CD14-positive monocyte (primary cell): ENCODE results near the gene STXBP4. TPM values are rescaled to one million over a fixed set of nuclear protein-coding genes. Genes with fewer than 3 reads are reported as not detected.

Experiments used
- DNase-seq, 3 donors: peaks; one replicate each; pipeline ENCODE4 v3.0.0-alpha.2; 2011 to 2022
- H2AFZ ChIP-seq: 2 replicates; pipeline ENCODE4 v1.6.0; 2012; ENCODE audit warnings: mild to moderate bottlenecking, low read depth, low read length, inconsistent platforms; ENCODE audit not compliant: insufficient read depth, poor library complexity, severe bottlenecking
- H3K27ac ChIP-seq, 2 donors: 1 replicate in 1 of 2; 2 replicates in 1 of 2; pipeline ENCODE4 v1.5.1; 2012 to 2013; ENCODE audit warnings: low read length in 2 of 2, control low read depth in 1 of 2, inconsistent platforms in 1 of 2, low read depth in 1 of 2, mild to moderate bottlenecking in 1 of 2
- H3K27me3 ChIP-seq, 2 donors: one replicate each; pipeline versions ENCODE4 v1.6.0 to v1.6.1; 2011 to 2013; ENCODE audit warnings: low read length in 2 of 2; ENCODE audit not compliant: control insufficient read depth in 2 of 2, insufficient read depth in 2 of 2
- H3K36me3 ChIP-seq, 2 donors: replicated peaks in 1 of 2; 1 replicate in 1 of 2; 2 replicates in 1 of 2; pipeline versions ENCODE4 v1.5.1 to v1.6.1; 2012 to 2013; ENCODE audit warnings: low read length in 2 of 2, control low read depth in 1 of 2, inconsistent platforms in 1 of 2, mild to moderate bottlenecking in 1 of 2; ENCODE audit not compliant: insufficient read depth in 2 of 2, control insufficient read depth in 1 of 2
- H3K4me1 ChIP-seq, 2 donors: 1 replicate in 1 of 2; 2 replicates in 1 of 2; pipeline versions ENCODE4 v1.5.1 to v1.6.1; 2012 to 2013; ENCODE audit warnings: low read length in 2 of 2, control low read depth in 1 of 2, inconsistent platforms in 1 of 2, mild to moderate bottlenecking in 1 of 2, moderate library complexity in 1 of 2; ENCODE audit not compliant: insufficient read depth in 2 of 2, control insufficient read depth in 1 of 2
- H3K4me2 ChIP-seq: replicated peaks from 2 replicates; pipeline ENCODE3; 2012; ENCODE audit warnings: low read length, moderate library complexity, mild to moderate bottlenecking; ENCODE audit not compliant: poor library complexity, severe bottlenecking; ENCODE audit errors: extremely low read depth
- H3K4me3 ChIP-seq, 3 experiments: fragments of 200-600 bp in 1 of 3; sonication (generic) in 1 of 3; replicated peaks in 1 of 3; 1 replicate in 2 of 3; 2 replicates in 1 of 3; pipeline ENCODE4 v1.5.1; 2011 to 2013; ENCODE audit warnings: low read length in 3 of 3, mild to moderate bottlenecking in 3 of 3, control low read depth in 2 of 3, low read depth in 2 of 3, inconsistent platforms in 1 of 3, moderate library complexity in 1 of 3
- H3K79me2 ChIP-seq: 2 replicates; pipeline ENCODE4 v1.6.0; 2012; ENCODE audit warnings: mild to moderate bottlenecking, control low read depth, inconsistent platforms, low read length, moderate library complexity; ENCODE audit not compliant: insufficient read depth
- H3K9ac ChIP-seq: 2 replicates; pipeline ENCODE4 v1.6.0; 2017; ENCODE audit warnings: low read length, mild to moderate bottlenecking; ENCODE audit not compliant: insufficient read depth, poor library complexity, severe bottlenecking
- H3K9me3 ChIP-seq, 2 donors: replicated peaks in 1 of 2; 1 replicate in 1 of 2; 2 replicates in 1 of 2; pipeline versions ENCODE4 v1.5.1 to v1.6.1; 2012 to 2013; ENCODE audit warnings: low read length in 2 of 2, control low read depth in 1 of 2; ENCODE audit not compliant: control insufficient read depth in 1 of 2, insufficient read depth in 1 of 2
- H4K20me1 ChIP-seq: 2 replicates; pipeline ENCODE4 v1.6.0; 2012; ENCODE audit warnings: mild to moderate bottlenecking, low read length, control low read depth, moderate library complexity; ENCODE audit not compliant: insufficient read depth
- H3K27ac Mint-ChIP-seq, 7 donors: one replicate each; pipeline ENCODE4 v1.8.0; 2020; ENCODE audit warnings: mild to moderate bottlenecking in 7 of 7, mixed read lengths in 7 of 7, moderate library complexity in 6 of 7, inconsistent platforms in 2 of 7
- H3K27me3 Mint-ChIP-seq, 3 donors: one replicate each; pipeline ENCODE4 v1.8.0; 2021 to 2022; ENCODE audit warnings: low read depth in 3 of 3, mild to moderate bottlenecking in 3 of 3, mixed read lengths in 3 of 3, moderate library complexity in 3 of 3, inconsistent platforms in 1 of 3
- H3K36me3 Mint-ChIP-seq, 2 donors: one replicate each; pipeline ENCODE4 v1.8.0; 2020; ENCODE audit warnings: mixed read lengths in 2 of 2, inconsistent platforms in 1 of 2, mild to moderate bottlenecking in 1 of 2
- H3K4me1 Mint-ChIP-seq: one replicate; pipeline ENCODE4 v1.8.0; 2020; ENCODE audit warnings: mild to moderate bottlenecking, mixed read lengths
- H3K4me3 Mint-ChIP-seq, 2 donors: one replicate each; pipeline ENCODE4 v1.8.0; 2020; ENCODE audit warnings: mild to moderate bottlenecking in 2 of 2, mixed read lengths in 2 of 2, moderate library complexity in 1 of 2
- H3K9me3 Mint-ChIP-seq, 7 donors: one replicate each; pipeline ENCODE4 v1.8.0; 2020 to 2022; ENCODE audit warnings: mixed read lengths in 7 of 7, mild to moderate bottlenecking in 6 of 7, moderate library complexity in 6 of 7, inconsistent platforms in 2 of 7
- WGBS: methylation state at CpG from one replicate; pipeline ENCODE4 v1.1.5; 2013; ENCODE audit warnings: missing lambda C conversion rate; ENCODE audit not compliant: insufficient coverage; 5-methylcytosine and 5-hydroxymethylcytosine counted together
- intact Hi-C, 2 donors: fragments of 100-400 bp; cut with micrococcal nuclease; formaldehyde crosslinking; loops; one replicate each; pipeline versions ENCODE4 v1.15.0 to v1.15.1; 2023
- polyA plus RNA-seq, 3 donors: library from polyadenylated mRNA; depleted of rRNA in 1 of 3; unstranded in 2 of 3; stranded (reverse) in 1 of 3; fragments of 300-500 nt in 2 of 3; fragments of >200 nt in 1 of 3; fragmentation: Illumina TruSeq in 2 of 3; gene quantifications; 1 replicate in 2 of 3; 2 replicates in 1 of 3; pipeline ENCODE4 v1.2.3, GENCODE V29; 2012 to 2021
- TF ChIP-seq, protein P1 (sequence below): fragments of 200-600 bp; IDR thresholded peaks from one replicate; pipeline ENCODE4 v1.8.0; 2022; ENCODE audit warnings: antibody characterized with exemption, mild to moderate bottlenecking

Gene STXBP4
- polyA plus RNA-seq, 3 donors: 0.27 to 1.8 (median 0.44) TPM

DNA sequence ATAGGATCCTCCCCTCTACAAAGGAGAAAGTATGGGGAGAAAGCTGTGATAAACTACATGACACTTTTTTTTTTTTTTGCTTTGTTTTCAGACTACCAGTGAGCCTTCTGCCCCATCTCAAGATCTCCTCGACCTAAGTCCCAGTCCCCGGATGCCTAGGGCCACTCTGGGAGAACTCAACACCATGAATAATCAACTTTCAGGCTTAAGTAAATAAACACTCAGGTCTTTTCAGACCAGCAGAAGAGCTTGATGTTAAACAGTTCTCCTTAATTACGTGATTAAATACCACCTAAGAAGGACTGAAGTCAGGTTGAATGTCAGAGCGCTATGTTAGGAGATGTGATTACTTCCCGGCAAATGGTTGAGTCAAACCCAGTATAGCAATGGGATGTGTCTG lies 31.5 kb upstream of the STXBP4 start:
- H3K27me3 Mint-ChIP-seq: peaks cover 0 to 2% (median 0%) of the 10 kb centered on the region in 3 donors
- H3K4me3 ChIP-seq: no peak overlapping the region
- no peaks in the 10 kb centered on the region for H3K36me3 Mint-ChIP-seq
- H3K79me2 ChIP-seq: no peaks in the 10 kb centered on the region
- no peaks in the 10 kb centered on the region for H3K36me3 ChIP-seq
- no peak overlapping the region for H3K9ac ChIP-seq
- no peak overlapping the region for H3K4me3 Mint-ChIP-seq
- no peak overlapping the region for H3K4me2 ChIP-seq
- no peak overlapping the region for H3K27ac ChIP-seq
- no peaks in the 10 kb centered on the region for H3K9me3 ChIP-seq
- no peaks in the 10 kb centered on the region for H3K9me3 Mint-ChIP-seq
- H4K20me1 ChIP-seq: no peaks in the 10 kb centered on the region
- no peaks in the 10 kb centered on the region for H3K4me1 ChIP-seq
- no peaks in the 10 kb centered on the region for H3K27me3 ChIP-seq
- H3K27ac Mint-ChIP-seq: no peak overlapping the region
- WGBS: no CpG with 5 or more reads among the region's 5 CpGs
- no peaks in the 10 kb centered on the region for H3K4me1 Mint-ChIP-seq
- TF ChIP-seq, protein P1, sequence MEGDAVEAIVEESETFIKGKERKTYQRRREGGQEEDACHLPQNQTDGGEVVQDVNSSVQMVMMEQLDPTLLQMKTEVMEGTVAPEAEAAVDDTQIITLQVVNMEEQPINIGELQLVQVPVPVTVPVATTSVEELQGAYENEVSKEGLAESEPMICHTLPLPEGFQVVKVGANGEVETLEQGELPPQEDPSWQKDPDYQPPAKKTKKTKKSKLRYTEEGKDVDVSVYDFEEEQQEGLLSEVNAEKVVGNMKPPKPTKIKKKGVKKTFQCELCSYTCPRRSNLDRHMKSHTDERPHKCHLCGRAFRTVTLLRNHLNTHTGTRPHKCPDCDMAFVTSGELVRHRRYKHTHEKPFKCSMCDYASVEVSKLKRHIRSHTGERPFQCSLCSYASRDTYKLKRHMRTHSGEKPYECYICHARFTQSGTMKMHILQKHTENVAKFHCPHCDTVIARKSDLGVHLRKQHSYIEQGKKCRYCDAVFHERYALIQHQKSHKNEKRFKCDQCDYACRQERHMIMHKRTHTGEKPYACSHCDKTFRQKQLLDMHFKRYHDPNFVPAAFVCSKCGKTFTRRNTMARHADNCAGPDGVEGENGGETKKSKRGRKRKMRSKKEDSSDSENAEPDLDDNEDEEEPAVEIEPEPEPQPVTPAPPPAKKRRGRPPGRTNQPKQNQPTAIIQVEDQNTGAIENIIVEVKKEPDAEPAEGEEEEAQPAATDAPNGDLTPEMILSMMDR: no peak
- intact Hi-C loops: no loop called here
- no peak overlapping the region for H2AFZ ChIP-seq
- DNase-seq: no peak

DNA sequence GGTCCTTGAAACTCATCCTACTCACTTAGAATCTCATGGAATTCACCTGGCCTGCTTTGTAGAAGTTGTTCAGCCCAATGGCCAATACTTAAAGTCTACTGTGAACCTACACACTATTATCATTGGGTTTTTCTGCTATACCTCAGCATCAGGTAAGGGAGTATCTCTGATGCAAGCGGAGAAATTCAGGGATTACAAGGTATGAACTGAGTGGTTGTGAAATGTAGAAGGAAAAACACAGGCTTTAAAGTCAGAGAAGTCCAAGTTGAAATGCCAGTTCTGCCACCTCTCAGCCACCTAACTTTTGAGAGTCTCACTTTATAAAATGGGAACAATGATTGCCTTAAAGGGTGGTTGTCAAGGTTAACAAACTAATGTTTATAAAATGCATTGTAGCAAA lies 31.1 kb upstream of the STXBP4 start:
- intact Hi-C loops: no loop called here
- Histone ChIP-seq H4K20me1 (no peaks in the 10 kb centered on the region), H3K4me1 (no peaks in the 10 kb centered on the region), H3K27me3 (no peaks in the 10 kb centered on the region), H3K9me3 (no peaks in the 10 kb centered on the region), H3K27ac (no peak overlapping the region), H2AFZ (no peak overlapping the region), H3K79me2 (no peaks in the 10 kb centered on the region), H3K36me3 (no peaks in the 10 kb centered on the region), H3K4me3 (no peak overlapping the region), H3K9ac (no peak overlapping the region), H3K4me2 (no peak overlapping the region)
- Mint-ChIP-seq H3K36me3 (no peaks in the 10 kb centered on the region), H3K4me3 (no peak overlapping the region), H3K27ac (no peak overlapping the region), H3K9me3 (no peaks in the 10 kb centered on the region), H3K27me3 (peaks cover 0 to 2% (median 0%) of the 10 kb centered on the region in 3 donors), H3K4me1 (no peaks in the 10 kb centered on the region)
- DNase-seq: no peak
- TF ChIP-seq, protein P1: no peak
- WGBS: no CpG with 5 or more reads among the region's 1 CpG
